A673 (cell line): Measurements from ENCODE around the gene FOXO3. TPM values are rescaled to one million over a fixed set of nuclear protein-coding genes. Genes with fewer than 3 reads are reported as not detected.
A peak's percentile ranks its signal among the peaks of the same experiment; 100 is the strongest.

Source experiments
- BruUV-seq: library from RNA; stranded (reverse); fragments of 400-500 nt; replicated peaks from 2 replicates; lab custom pipeline; 2021; lab: Mats Ljungman, UMichigan
- CTCF ChIA-PET: fragments of 300-600 bp; sonication (Branson Sonifier 250); formaldehyde crosslinking; loops from one replicate; lab custom pipeline; 2022; ENCODE audit warnings: antibody characterized with exemption; lab: Charles Lee
- POLR2A ChIA-PET: fragments of 300-600 bp; sonication (Branson Sonifier 250); formaldehyde crosslinking; loops from one replicate; lab custom pipeline; 2022; ENCODE audit warnings: antibody characterized with exemption; ENCODE audit not compliant: low non-redundant PET; lab: Charles Lee
- DNase-seq: peaks from one replicate; pipeline ENCODE4 v3.0.0-alpha.2; 2015; ENCODE audit warnings: low spot score
- H3K27ac ChIP-seq: fragments of 200-600 bp; sonication (generic); 2 replicates; pipeline ENCODE4 v1.5.1; 2016; ENCODE audit warnings: mixed run types, low read depth, mild to moderate bottlenecking, mixed read lengths, antibody characterized with exemption, low read length; ENCODE audit not compliant: poor library complexity, severe bottlenecking
- H3K27me3 ChIP-seq: fragments of 200-600 bp; sonication (generic); replicated peaks from 2 replicates; pipeline ENCODE4 v1.6.1; 2017; ENCODE audit warnings: mixed run types, low read depth, mild to moderate bottlenecking, mixed read lengths, antibody characterized with exemption, low read length; ENCODE audit not compliant: insufficient read depth, poor library complexity
- H3K36me3 ChIP-seq: fragments of 200-600 bp; sonication (generic); 2 replicates; pipeline ENCODE4 v1.6.1; 2016; ENCODE audit warnings: mixed run types, mild to moderate bottlenecking, mixed read lengths, antibody characterized with exemption, low read length; ENCODE audit not compliant: insufficient read depth, poor library complexity, severe bottlenecking
- H3K4me1 ChIP-seq: fragments of 200-600 bp; sonication (generic); 2 replicates; pipeline ENCODE4 v1.6.1; 2017; ENCODE audit warnings: mixed run types, mild to moderate bottlenecking, mixed read lengths, antibody characterized with exemption, low read length; ENCODE audit not compliant: insufficient read depth, poor library complexity, severe bottlenecking
- H3K4me3 ChIP-seq: fragments of 200-600 bp; sonication (generic); 2 replicates; pipeline ENCODE4 v1.5.1; 2016; ENCODE audit warnings: low read depth, mixed run types, mild to moderate bottlenecking, mixed read lengths, low read length; ENCODE audit not compliant: poor library complexity, severe bottlenecking
- H3K9me3 ChIP-seq: fragments of 200-600 bp; sonication (generic); 2 replicates; pipeline ENCODE4 v1.6.1; 2016; ENCODE audit warnings: mixed run types, low read depth, mild to moderate bottlenecking, mixed read lengths, antibody characterized with exemption, low read length; ENCODE audit not compliant: poor library complexity, severe bottlenecking
- EZH2 ChIP-seq: fragments of 200-600 bp; sonication (generic); IDR thresholded peaks from 2 replicates; pipeline ENCODE4 v1.6.1; 2017; ENCODE audit warnings: borderline replicate concordance, low read depth, mild to moderate bottlenecking, mixed read lengths, antibody characterized with exemption, low read length; ENCODE audit not compliant: poor library complexity, severe bottlenecking
- intact Hi-C: fragments of 100-400 bp; cut with micrococcal nuclease; formaldehyde crosslinking; loops from one replicate; pipeline ENCODE4 v1.10.0; 2022; ENCODE audit not compliant: unreplicated experiment
- total RNA-seq: library from RNA; stranded (reverse); gene quantifications from 2 replicates; pipeline ENCODE4 v1.2.3, GENCODE V29; 2021
- TF ChIP-seq, protein P1 (sequence below): fragments of 300-800, 200-600 bp; sonication (generic); conservative IDR thresholded peaks from 2 replicates; pipeline ENCODE4 v1.5.1; 2017; ENCODE audit warnings: low read depth, mild to moderate bottlenecking, antibody characterized with exemption, low read length, moderate library complexity, mixed read lengths

FOXO3 gene
- total RNA-seq, 1 experiment from 2014 or later: 16.8 TPM

DNA sequence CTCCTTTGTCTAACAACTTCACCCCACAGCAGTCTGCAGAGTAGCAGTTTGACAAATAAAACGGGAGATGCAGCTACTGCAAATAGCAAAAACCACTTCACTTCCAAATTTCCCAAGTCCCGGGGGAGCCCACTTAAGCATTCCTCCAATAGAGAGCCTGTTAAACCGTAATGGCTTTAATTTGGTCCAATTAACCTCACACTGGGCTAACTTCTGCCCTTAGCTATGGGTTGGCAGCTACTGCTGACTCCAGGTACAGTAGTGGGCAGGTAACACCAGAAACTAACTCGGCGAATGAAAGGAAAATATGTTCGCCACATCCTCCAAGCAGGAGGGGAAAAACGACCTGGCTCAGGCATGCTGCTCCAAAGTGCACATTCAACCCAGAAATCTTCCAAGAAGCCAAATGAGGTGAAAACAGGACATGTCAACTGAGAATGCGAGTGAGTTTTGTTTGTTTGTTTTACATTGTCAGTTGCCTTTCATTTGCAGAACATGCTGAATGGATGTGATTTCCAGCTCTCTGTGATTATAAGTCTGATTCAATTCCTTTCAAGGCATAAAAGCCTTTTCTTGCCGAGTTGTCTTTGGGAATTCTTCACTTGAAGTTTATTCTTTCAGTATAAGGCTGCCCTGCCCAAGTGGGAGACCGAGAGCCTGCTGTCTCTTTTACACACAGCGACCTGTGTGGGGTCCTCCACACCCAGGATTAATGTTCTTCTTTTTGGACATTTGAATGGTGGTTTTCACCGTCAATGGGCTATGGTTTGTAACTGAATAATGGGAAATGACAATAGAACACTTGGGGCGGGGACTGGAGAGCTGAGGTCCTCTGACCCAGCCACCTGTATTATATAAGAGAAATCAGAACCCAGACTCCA, 170.2 kb downstream of the FOXO3 start:
- POLR2A ChIA-PET: no interaction called here
- CTCF ChIA-PET: no interaction called here

DNA sequence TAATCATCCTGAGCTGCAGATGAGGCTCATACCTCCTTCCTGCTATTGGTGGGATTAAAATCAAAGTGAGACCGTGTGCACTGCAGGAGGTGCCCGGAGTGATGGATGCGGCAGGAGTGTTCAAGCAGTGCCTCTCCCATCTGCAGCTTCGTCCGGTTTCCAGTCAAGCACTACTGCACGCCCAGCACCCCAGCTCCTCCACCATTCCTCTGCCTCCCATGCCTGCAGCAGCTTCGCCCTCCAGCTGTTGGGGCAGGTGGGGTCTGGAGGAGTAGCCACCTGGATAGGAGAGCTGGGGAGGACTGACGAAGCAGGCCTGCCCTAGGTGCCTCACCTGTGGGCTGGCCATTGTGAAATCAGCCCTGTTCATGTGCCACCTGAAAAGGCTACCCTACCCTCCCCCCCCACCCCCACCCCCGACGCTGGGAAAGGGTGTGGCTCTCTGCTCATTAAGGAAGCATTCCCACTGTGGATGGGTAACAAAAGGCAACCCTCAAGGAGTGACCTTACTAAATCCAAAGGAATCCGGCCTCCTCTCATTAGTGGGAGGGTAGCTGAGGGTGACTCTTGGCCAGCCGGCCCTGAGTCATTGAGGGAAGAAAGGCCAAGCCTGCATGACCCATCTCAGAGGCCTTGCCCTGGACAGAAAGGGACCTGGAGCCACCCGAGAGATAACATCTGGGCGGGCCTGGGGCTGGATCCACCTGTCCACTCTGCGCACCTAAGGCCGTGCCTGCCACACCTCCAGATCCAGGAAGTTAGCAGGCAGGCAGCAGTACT, 171.6 kb downstream of the FOXO3 start:
- POLR2A ChIA-PET: no interaction called here
- Histone ChIP-seq H3K27me3 (no peaks in the 10 kb centered on the region), H3K27ac (no peak overlapping the region), H3K4me3 (no peak overlapping the region), H3K4me1 (peaks cover 5% of the 10 kb centered on the region), H3K36me3 (no peaks in the 10 kb centered on the region), H3K9me3 (no peaks in the 10 kb centered on the region)
- BruUV-seq: no TSS peak
- intact Hi-C loops: no loop called here
- no peak for DNase-seq
- TF ChIP-seq EZH2: no peak
- TF ChIP-seq, protein P1, sequence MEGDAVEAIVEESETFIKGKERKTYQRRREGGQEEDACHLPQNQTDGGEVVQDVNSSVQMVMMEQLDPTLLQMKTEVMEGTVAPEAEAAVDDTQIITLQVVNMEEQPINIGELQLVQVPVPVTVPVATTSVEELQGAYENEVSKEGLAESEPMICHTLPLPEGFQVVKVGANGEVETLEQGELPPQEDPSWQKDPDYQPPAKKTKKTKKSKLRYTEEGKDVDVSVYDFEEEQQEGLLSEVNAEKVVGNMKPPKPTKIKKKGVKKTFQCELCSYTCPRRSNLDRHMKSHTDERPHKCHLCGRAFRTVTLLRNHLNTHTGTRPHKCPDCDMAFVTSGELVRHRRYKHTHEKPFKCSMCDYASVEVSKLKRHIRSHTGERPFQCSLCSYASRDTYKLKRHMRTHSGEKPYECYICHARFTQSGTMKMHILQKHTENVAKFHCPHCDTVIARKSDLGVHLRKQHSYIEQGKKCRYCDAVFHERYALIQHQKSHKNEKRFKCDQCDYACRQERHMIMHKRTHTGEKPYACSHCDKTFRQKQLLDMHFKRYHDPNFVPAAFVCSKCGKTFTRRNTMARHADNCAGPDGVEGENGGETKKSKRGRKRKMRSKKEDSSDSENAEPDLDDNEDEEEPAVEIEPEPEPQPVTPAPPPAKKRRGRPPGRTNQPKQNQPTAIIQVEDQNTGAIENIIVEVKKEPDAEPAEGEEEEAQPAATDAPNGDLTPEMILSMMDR: no peak
- CTCF ChIA-PET: no interaction called here

More for the DNA sequence above, 170.2 kb downstream of the FOXO3 start:
- no peaks in the 10 kb centered on the region for H3K9me3 ChIP-seq
- no peaks in the 10 kb centered on the region for H3K27me3 ChIP-seq
- no TSS peak for BruUV-seq
- no peaks in the 10 kb centered on the region for H3K36me3 ChIP-seq
- no peak overlapping the region for H3K4me3 ChIP-seq
- intact Hi-C loops: no loop called here
- TF ChIP-seq, protein P1: no peak
- TF ChIP-seq EZH2: no peak
- H3K4me1 ChIP-seq: no peaks in the 10 kb centered on the region
- no peak overlapping the region for H3K27ac ChIP-seq
- peak; percentile 21 for DNase-seq

DNA sequence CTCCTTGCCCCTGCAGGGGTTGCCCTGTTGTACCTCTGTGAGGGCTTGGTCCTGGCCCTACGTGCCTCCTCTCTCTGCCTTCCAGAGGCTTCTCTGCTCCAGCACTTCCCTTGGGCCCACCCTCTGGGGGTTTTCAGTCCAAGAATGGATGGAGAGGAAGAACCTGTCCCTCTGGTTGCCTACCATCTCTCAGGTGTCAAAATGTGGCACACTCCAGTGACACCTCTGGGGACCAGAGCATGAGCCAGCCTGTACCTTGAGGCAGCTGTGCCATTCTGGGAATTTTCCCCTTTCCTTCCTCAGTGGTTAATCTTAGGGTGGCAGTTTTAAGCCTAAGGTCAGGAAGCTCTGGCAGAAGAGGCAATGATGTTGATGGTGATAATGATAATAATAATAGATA, 172.3 kb downstream of the FOXO3 start:
- DNase-seq: no peak
- H3K27me3 ChIP-seq: no peaks in the 10 kb centered on the region
- H3K4me1 ChIP-seq: peaks cover 13% of the 10 kb centered on the region
- H3K9me3 ChIP-seq: no peaks in the 10 kb centered on the region
- H3K4me3 ChIP-seq: no peak overlapping the region
- no peaks in the 10 kb centered on the region for H3K36me3 ChIP-seq
- ChIA-PET CTCF (no interaction called here), POLR2A (no interaction called here)
- intact Hi-C loops: no loop called here
- no peak for TF ChIP-seq EZH2
- TF ChIP-seq, protein P1: no peak
- no peak overlapping the region for H3K27ac ChIP-seq
- no TSS peak for BruUV-seq
